Hematopoietic multipotent progenitor cell treated with erythropoietin and hydrocortisone succinate and interleukin-3 and kit ligand, for 6 days (in vitro differentiated cells): ENCODE results near the gene MRPL41.
A peak's percentile ranks its signal among the peaks of the same experiment; 100 is the strongest.
"Not testable (repeated sequence)": the region's sequence is repeated elsewhere in the genome, so short reads cannot be mapped to it uniquely, and the experiment has no call there.

Experiments used
- DNase-seq: peaks from one replicate; pipeline ENCODE4 v3.0.0-alpha.2; 2015

MRPL41 gene

DNA sequence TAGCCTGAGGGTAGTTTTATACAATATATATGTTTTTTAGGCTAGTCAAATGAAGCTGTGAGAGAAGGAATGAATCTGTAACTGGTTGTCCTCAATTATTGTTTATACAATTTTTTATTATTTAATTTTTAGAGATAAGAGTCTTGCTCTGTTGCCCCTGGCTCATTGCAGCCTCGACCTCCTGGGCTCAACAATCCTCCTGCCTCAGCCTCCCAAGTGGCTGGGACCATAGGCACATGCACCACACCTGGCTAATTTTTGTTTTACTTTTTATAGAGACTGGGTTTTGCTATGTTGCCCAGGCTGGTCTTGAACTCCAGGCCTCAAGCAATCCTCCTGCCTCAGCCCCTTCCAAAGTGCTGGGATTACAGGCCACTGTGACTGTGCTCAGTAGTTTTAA lies 2.7 kb downstream of the MRPL41 start:
- DNase-seq, result no peak

DNA sequence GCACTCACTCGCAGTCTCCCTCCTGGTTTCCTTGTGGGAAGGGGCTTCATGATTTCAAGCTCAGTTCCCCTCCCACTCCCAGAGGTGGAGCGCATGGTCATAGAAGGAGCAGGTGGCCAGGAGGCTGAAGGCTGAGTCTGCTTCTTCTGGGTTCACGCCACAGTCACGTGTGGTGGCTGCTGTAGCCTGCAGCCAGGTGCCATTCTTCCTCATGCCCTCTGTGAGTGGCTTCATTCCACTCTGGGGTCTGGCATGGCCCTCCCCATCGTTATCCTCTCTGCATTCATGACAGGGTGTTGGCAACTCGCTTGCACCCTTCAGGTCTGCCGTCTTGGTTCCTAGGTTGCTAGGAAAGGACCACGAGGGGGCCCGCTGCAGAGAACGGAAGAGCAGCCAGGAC lies 3.5 kb downstream of the MRPL41 start:
- no peak for DNase-seq

GRCh38 chr9:137556069-137556838 lies 4.6 kb downstream of the MRPL41 start:
- no peak for DNase-seq

DNA sequence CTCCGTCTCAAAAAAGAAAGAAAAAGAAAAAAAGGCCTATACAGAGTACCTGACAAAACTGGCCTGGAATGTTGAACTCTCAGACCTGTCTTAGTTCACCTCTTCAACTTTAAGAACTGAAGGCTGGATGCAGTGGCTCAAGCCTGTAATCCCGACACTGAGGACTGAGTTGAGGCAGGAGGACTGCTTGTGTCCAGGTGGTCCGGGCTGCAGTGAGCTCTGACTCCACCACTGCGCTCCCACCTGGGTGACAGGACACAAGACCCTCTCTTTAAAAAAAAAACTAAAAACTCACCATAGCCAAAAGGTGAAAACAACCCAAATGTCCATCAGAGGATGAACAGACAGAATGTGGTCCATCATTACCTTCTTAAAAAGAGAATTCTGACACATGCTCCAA lies 6.4 kb downstream of the MRPL41 start:
- DNase-seq, result no peak

GRCh38 chr9:137564134-137564533 lies 12.5 kb downstream of the MRPL41 start:
- no peak for DNase-seq

DNA sequence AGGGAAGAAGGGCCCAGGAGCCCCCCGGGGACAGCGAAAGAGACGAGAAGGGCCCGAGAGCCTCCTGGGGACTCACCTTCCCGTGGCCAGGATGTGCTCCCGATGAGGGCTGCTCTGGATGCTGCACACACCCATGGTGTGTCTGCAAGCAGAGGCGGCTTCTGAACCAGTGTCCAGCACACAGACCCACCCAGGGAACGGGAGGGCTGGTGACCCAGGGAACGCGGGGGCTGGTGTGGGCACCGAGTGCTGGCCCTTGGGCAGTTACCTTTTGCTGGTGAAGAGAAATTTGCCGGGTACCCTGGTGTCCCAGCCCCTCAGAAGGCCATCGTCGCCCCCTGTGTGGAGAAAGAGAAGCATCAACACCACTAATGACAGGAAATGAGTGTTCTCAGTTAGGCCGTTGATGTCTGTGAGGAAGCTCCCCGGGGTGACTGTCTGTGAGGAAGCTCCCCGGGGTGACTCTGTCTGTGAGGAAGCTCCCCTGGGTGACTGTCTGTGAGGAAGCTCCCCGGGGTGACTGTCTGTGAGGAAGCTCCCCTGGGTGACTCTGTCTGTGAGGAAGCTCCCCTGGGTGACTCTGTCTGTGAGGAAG lies 13.2 kb downstream of the MRPL41 start:
- no peak for DNase-seq

DNA sequence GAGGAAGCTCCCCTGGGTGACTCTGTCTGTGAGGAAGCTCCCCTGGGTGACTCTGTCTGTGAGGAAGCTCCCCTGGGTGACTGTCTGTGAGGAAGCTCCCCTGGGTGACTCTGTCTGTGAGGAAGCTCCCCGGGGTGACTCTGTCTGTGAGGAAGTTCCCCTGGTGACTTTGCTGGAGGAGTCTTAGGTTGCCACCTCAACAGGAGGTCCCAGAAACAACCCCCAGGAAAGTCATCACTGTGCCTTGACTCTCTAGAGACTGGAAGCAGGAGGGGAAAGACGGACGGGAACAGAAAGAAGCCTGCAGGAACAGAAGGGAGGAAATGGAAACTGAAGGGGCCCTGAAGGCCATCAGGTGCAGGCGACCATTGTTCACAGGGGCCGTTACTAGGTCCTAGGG lies 16.8 kb downstream of the MRPL41 start:
- DNase-seq, result not testable (repeated sequence)

DNA sequence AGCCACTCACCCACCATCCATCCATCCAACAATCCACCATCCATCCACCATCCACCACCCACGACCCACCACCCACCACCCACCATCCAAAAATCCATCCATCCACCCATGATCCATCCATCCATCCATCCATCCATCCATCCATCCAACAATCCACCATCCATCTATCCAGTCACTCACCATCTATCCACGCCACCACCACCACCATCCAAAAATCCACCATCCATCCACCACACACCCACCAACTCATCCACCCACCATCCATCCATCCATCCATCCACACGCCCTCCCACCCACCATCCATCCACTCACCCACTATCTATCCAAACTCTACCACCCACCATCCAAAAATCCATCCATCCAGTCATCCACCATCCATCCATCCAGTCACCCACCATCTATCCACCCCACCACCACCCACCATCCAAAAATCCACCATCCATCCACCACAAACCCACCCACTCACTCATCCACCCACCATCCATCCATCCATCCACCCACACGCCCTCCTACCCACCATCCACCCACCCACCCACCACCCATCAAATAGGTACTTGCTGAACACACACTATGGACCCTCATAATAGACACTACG lies 18.0 kb downstream of the MRPL41 start:
- DNase-seq, result no peak

DNA sequence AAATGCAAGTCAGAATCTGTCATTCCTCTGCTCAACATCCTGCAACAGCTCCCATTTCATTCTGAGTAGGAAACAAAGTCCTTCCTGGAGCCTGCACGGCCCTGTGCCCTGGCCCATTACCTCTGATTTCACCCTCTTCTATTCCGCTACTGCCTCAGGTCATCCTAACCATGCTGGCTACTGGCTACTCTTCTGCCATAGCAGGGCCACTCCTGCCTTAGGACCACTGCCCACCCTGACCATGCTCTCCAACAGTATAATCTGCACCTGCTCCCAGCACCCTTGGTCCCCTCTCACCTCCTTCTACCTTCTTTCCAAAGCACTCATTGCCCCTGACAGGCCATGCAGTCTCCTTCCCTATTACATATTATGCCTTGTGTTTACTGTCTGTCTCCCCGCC lies 18.9 kb downstream of the MRPL41 start:
- no peak for DNase-seq

DNA sequence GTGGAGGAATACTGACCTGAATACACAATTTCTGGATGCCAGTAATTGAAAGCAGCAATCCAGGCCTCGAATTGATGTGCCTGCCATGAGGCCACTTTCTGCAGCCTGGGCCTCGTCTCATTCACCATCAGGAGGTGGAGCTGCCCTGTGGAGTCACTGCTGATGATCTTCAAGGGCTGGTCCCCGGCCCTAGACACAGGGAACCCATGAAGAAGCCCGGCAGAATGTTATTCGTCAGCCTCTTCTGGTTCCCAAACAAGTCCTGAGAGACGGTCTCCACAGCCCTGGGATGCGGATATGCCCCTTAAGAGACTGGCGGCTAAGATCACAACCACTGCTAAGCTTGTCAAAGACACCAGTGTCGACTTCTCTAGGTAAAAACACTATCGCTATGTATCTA lies 22.5 kb downstream of the MRPL41 start:
- DNase-seq, result no peak

- DNase-seq, result peak; percentile 39
Measured at GRCh38 chr9:137575364-137575715, 23.7 kb downstream of the MRPL41 start.

DNA sequence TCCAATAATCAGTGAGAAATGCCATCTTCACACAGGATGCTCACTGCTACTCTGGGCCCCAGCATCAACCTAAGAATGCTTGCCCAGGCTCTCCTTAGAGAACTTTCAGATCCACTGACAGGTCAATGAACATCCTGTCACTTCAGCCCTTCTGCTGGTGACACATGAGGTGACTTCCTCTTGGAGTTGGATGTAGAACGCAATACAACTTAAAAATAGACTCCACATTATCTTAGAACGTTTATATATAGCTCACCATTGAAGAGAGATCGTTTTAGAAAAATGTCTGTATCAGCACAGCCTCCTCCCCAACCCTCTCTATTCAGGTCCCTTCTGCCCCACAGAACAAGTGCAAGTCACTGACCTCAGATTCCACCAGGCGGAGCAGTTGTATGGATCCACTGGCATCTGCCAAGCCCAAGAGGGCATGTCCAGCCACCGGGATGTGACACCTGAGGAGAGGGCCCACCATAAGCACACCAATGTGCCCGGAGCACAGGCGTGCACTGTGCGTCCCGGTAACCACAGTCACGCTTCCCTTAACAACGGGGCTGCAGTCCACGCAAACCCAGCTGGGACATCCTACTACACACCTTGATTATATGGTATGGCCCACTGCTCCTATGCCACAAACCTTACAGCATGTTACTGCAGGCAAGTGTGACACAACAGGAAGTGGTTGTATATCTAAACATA lies 24.2 kb downstream of the MRPL41 start:
- no peak for DNase-seq

DNA sequence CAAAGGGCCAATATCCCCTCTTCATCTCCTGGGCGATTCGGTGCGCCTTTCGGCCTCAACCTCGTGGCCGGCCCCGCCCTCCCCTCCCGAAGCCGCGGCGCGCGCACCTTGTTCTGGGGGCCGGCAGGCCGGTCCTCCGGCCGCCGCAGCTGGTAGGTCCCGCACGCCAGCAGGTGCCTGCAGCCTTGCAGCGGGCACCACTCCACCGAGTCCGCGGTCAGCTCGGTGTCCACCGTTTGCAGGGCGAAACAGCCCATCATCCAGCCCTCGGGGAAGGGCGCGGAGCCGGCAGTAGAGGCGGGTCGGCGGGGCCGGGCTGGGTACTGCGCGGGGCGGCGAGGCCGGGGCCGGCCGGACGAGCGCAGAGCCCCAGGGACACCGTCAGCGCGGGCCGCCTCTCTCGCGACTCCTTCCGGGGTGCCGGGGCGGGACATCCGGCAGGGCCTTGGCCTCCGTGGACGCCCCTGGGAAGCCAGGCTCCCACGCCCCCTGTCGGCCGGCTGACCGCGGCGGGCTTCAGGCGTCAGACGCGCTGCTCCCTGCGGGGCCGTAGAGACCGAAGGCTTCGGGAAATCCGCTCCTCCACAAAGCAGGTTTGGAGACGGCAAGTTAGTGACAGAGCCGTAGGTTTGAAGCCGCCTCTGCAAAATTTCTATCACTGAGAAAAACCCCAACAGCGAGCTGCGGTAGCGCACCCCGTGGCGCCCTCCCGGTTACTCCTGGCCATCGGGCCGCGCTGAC lies 27.0 kb downstream of the MRPL41 start, which contains the start of gene DPH7:
TSS of gene DPH7 (minus strand) at position 408 of the 741 bp plus-strand sequence. CDS start at position 260, 148 bp downstream.
- peak; percentile 96 for DNase-seq

GRCh38 chr9:137579259-137579604 lies 27.6 kb downstream of the MRPL41 start:
- no peak for DNase-seq

DNA sequence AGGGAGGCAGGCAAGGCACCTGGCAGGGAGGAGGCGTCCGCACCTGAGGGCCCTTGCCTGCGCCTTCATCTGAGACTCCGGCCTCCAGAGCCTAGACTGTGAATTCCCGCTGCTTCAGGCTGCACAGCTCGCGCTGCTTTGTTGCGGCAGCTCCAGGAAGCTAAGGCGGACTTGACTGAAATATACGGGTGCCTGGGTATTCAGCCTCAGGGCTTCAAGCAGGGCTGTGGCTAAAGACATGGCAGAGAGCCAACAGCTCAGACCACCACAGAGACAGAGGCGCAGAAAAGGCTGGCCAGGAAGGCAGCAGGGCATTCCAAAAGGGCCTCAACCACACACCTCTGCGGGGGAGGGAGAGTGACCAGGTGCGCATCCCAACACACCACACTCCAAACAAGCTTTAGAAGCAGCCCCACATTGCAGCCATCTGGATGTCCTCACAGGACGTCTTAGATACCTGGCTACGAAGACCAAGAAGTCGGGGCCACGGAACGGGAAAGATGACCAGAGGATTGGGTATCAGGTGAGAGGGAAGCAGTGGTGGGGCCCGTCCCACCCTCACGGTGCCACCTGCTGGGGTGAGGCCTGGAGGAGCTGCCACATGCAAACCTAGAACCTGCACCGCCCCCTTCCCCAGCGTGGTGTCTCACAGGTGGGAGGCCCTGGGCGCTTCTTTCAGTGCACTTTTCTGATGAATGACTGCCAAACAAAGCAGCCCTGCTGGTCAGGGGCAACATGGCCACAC lies 28.7 kb downstream of the MRPL41 start:
- no peak for DNase-seq

GRCh38 chr9:137580954-137581322 lies 29.3 kb downstream of the MRPL41 start:
- DNase-seq, result no peak

DNA sequence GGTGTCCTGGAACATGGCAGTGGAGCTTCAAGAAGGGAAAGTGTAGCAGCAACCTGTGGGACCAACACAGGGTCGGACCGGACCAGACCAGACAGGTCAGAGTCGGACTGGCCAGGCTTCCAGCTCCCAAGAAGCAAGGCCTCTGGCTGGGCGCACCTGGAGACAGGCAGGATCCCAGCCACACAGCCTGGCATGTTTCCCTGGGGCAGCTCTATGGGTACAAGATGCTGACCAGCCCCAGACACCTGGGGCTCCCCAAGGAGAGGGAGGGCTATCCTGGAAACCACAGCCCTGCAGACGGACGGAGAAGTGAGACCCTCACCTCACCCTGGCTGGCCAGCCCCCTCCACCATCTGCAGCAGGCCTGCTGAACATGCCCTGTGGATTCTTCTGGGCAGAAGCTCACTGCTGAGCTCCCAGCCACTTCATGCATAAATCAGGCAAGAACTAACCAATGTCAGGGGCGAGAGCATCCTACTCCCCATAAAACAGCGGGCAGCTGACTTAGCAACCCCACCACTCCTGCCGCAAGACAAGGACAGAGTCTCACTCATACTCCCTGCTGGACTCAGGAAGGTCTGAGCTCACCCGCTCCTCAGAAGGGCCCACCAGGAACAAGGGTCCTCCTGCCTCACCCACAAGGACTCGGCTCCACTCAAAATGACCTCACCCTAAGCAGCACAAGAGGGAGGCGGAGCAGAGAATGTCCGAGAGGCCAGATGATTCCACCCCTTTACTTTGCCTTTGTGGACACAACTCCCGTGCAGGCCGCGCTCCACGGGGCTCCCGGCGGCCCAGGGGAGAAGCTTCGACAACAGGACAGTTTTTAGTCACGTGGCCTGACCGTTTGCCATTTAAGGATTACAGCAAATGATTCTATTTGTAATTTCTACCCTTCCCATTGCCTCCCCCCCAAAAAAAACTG lies 29.9 kb downstream of the MRPL41 start:
- no peak for DNase-seq

DNA sequence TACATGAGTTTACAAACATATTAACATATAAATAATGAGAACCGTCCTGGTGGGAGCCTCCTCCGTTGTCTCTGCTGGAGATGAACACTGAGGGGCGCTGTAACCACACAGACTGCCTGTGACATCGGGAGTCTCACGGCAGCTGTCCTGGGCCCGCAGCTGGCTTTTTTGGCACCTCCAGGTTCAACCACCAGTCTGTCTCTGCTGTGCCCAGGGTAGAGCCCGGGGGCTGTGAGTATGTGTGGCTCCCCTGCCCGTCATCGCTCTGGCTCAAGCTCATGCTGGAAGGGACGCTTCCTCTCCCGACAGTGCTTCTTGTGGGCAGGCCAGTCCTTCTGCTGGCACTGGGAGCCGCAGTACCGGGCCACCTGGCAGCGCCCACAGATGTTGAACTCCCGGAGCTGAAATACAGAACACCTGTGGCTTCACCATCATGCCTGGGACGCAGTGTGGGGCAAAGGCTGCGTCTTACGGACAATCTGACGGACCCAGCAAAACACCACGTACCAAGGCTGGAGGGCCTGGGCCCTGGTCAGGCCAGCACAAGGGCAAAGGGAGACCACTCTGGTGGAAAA lies 30.7 kb downstream of the MRPL41 start:
- DNase-seq, result peak; percentile 72

DNA sequence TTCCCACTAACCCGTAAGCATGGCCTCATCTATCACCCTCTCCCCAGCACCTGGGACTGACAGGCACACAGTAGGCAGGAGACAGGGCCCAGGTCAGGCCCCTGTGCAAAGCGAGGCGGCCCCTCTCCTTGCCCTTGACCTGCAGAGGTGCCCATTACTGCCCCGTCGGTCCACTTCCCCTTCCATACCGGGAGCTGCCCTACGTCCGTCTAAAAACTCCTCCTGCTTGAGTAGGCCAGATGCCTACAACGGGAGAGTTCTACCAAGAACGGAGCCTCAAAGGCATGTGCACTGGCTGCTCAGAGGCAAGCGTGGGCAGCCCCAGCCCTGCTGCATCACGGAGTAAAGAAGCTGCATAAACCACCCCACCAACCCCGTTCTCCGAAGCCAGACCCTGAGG lies 31.7 kb downstream of the MRPL41 start:
- no peak for DNase-seq

GRCh38 chr9:137583957-137584356 lies 32.3 kb downstream of the MRPL41 start:
- DNase-seq, result no peak

- DNase-seq, result no peak
Measured at GRCh38 chr9:137586854-137587253, 35.2 kb downstream of the MRPL41 start.
